ENCODE data around the gene EYA2. TPM values are rescaled to one million over a fixed set of nuclear protein-coding genes. Genes with fewer than 3 reads are reported as not detected.

Gene EYA2
- total RNA-seq, 1 donor from 2014 or later = 27.7 TPM

- ATAC-seq = peak; percentile 54
Observed at GRCh38 chr20:46979603-46980241, 85.1 kb downstream of the EYA2 start.

GRCh38 chr20:46981184-46981583, 86.5 kb downstream of the EYA2 start:
- peak; percentile 29 for ATAC-seq

- ATAC-seq = no peak
Observed at GRCh38 chr20:46983466-46983865, 88.8 kb downstream of the EYA2 start.

GRCh38 chr20:46984405-46984804, 89.8 kb downstream of the EYA2 start:
- ATAC-seq = no peak

- ATAC-seq = peak; percentile 52
Observed at GRCh38 chr20:46985250-46985649, 90.6 kb downstream of the EYA2 start.

GRCh38 chr20:46985671-46986070, 91.0 kb downstream of the EYA2 start:
- ATAC-seq = no peak

- ATAC-seq = no peak
Observed at GRCh38 chr20:46987001-46987400, 92.4 kb downstream of the EYA2 start.

- peak; percentile 78 for ATAC-seq
Observed at GRCh38 chr20:46990017-46990595, 95.5 kb downstream of the EYA2 start.

- peak; percentile 58 for ATAC-seq
Observed at GRCh38 chr20:46990596-46991104, 96.0 kb downstream of the EYA2 start.

GRCh38 chr20:46991168-46991567, 96.5 kb downstream of the EYA2 start:
- ATAC-seq = no peak

- ATAC-seq = no peak
Observed at GRCh38 chr20:46991880-46992639, 97.4 kb downstream of the EYA2 start.

- peak; percentile 15 for ATAC-seq
Observed at GRCh38 chr20:46992640-46993035, 98.0 kb downstream of the EYA2 start.

- no peak for ATAC-seq
Observed at GRCh38 chr20:46993465-46994095, 98.9 kb downstream of the EYA2 start.

GRCh38 chr20:46994341-46994740, 99.7 kb downstream of the EYA2 start:
- peak; percentile 75 for ATAC-seq

GRCh38 chr20:46995561-46996142, 101.0 kb downstream of the EYA2 start:
- ATAC-seq = no peak

- no peak for ATAC-seq
Observed at GRCh38 chr20:46997187-46997586, 102.5 kb downstream of the EYA2 start.

GRCh38 chr20:46998477-46999240, 104.0 kb downstream of the EYA2 start:
- no peak for ATAC-seq

- peak; percentile 13 for ATAC-seq
Observed at GRCh38 chr20:46999801-47000465, 105.3 kb downstream of the EYA2 start.

- no peak for ATAC-seq
Observed at GRCh38 chr20:47003223-47003622, 108.6 kb downstream of the EYA2 start.

- no peak for ATAC-seq
Observed at GRCh38 chr20:47004179-47004578, 109.5 kb downstream of the EYA2 start.

Measured in esophagus mucosa (tissue), 1 donor.